HCT116 (cell line): Measurements from ENCODE around the gene CDHR3. TPM values are rescaled to one million over a fixed set of nuclear protein-coding genes. Genes with fewer than 3 reads are reported as not detected.

ENCODE experiments used
- ATAC-seq: fragments of 200-7000 bp; cut with Tn5 transposase; 2 replicates; pipeline ENCODE4 v1.9.1; 2020; ENCODE audit warnings: mild to moderate bottlenecking, moderate library complexity
- BruUV-seq: library from RNA; stranded (reverse); fragments of 400-500 nt; replicated peaks from 2 replicates; lab custom pipeline; 2021; lab: Mats Ljungman, UMichigan
- CTCF ChIA-PET: fragments of 300-600 bp; sonication (Branson Sonifier 250); formaldehyde crosslinking; loops from one replicate; lab custom pipeline; 2021; ENCODE audit warnings: antibody characterized with exemption; lab: Charles Lee
- POLR2A ChIA-PET: fragments of 300-600, 350-600 bp; sonication (Branson Sonifier 250); formaldehyde crosslinking; loops from one replicate; lab custom pipeline; 2021; ENCODE audit warnings: antibody characterized with exemption; lab: Charles Lee
- RAD21 ChIA-PET, 2 experiments: fragments of 300-600 bp; sonication (Branson Sonifier 250); formaldehyde crosslinking; loops; one replicate each; lab custom pipeline; 2023; ENCODE audit warnings: low total read pairs in 2 of 2; ENCODE audit not compliant: uncharacterized antibody in 2 of 2, unreplicated experiment in 2 of 2, low non-redundant PET in 1 of 2; lab: Charles Lee
- DNase-seq: peaks from one replicate; pipeline ENCODE4 v3.0.0-alpha.2; 2010; ENCODE audit warnings: low read depth, low spot score
- H2AFZ ChIP-seq: fragments of 200-600 bp; shearing (Covaris generic), sonication (generic); 2 replicates; pipeline ENCODE4 v1.6.1; 2017; ENCODE audit warnings: low read depth, mixed run types, mixed read lengths, antibody characterized with exemption, low read length; ENCODE audit not compliant: poor library complexity, severe bottlenecking
- H3K27ac ChIP-seq: 2 replicates; pipeline ENCODE4 v1.5.1; 2012; ENCODE audit warnings: low read depth, low read length
- H3K27me3 ChIP-seq: fragments of 200-600 bp; sonication (generic); 2 replicates; pipeline ENCODE4 v1.6.1; 2016; ENCODE audit warnings: mixed run types, low read length, mixed read lengths; ENCODE audit not compliant: insufficient read depth
- H3K36me3 ChIP-seq, 2 experiments: fragments of 200-500 bp in 1 of 2; fragments of 200-600 bp in 1 of 2; sonication (Bioruptor generic) in 1 of 2; sonication (generic) in 1 of 2; 2 replicates each; pipeline versions ENCODE4 v1.5.1 to v1.6.1; 2014 to 2016; ENCODE audit warnings: low read length in 2 of 2, inconsistent platforms in 1 of 2, mixed read lengths in 1 of 2, mixed run types in 1 of 2; ENCODE audit not compliant: insufficient read depth in 2 of 2, control insufficient read depth in 1 of 2
- H3K4me1 ChIP-seq, 2 experiments: fragments of 200-600 bp in 1 of 2; sonication (generic) in 1 of 2; 2 replicates each; pipeline versions ENCODE4 v1.5.1 to v1.6.1; 2012 to 2017; ENCODE audit warnings: low read length in 2 of 2, inconsistent platforms in 1 of 2, mild to moderate bottlenecking in 1 of 2, mixed read lengths in 1 of 2, mixed run types in 1 of 2, moderate library complexity in 1 of 2; ENCODE audit not compliant: insufficient read depth in 2 of 2, control insufficient read depth in 1 of 2
- H3K4me2 ChIP-seq: fragments of 200-600 bp; sonication (generic); 2 replicates; pipeline ENCODE4 v1.6.1; 2017; ENCODE audit warnings: mixed run types, low read length, mixed read lengths
- H3K4me3 ChIP-seq, 2 experiments: fragments of 200-600 bp in 1 of 2; sonication (generic) in 1 of 2; replicated peaks in 1 of 2; 2 replicates each; pipeline ENCODE4 v1.5.1; 2011 to 2016; ENCODE audit warnings: low read length in 2 of 2, control low read depth in 1 of 2, low read depth in 1 of 2, mild to moderate bottlenecking in 1 of 2, mixed read lengths in 1 of 2, mixed run types in 1 of 2
- H3K79me2 ChIP-seq: fragments of 200-600 bp; sonication (generic); 2 replicates; pipeline ENCODE4 v1.6.1; 2017; ENCODE audit warnings: mild to moderate bottlenecking, mixed run types, low read length, moderate library complexity, mixed read lengths; ENCODE audit not compliant: insufficient read depth
- H3K9ac ChIP-seq: fragments of 200-600 bp; sonication (generic); 2 replicates; pipeline ENCODE4 v1.6.1; 2016; ENCODE audit warnings: low read length, mixed read lengths
- H3K9me2 ChIP-seq: fragments of 200-600 bp; sonication (generic), shearing (Covaris generic); 2 replicates; pipeline ENCODE4 v1.6.1; 2017; ENCODE audit warnings: mixed run types, mild to moderate bottlenecking, moderate library complexity; ENCODE audit not compliant: insufficient read depth
- H3K9me3 ChIP-seq, 2 experiments: fragments of 200-500 bp in 1 of 2; fragments of 200-600 bp in 1 of 2; sonication (Bioruptor generic) in 1 of 2; sonication (generic) in 1 of 2; 2 replicates each; pipeline ENCODE4 v1.6.1; 2014 to 2017; ENCODE audit warnings: low read length in 2 of 2, mixed read lengths in 2 of 2, inconsistent platforms in 1 of 2, low read depth in 1 of 2, mild to moderate bottlenecking in 1 of 2, mixed run types in 1 of 2, moderate library complexity in 1 of 2; ENCODE audit not compliant: control insufficient read depth in 1 of 2, insufficient read depth in 1 of 2
- H4K20me1 ChIP-seq: fragments of 200-600 bp; sonication (generic), shearing (Covaris generic); 2 replicates; pipeline ENCODE4 v1.6.1; 2017; ENCODE audit warnings: mixed run types, mild to moderate bottlenecking, moderate library complexity; ENCODE audit not compliant: insufficient read depth
- CEBPB ChIP-seq: IDR thresholded peaks from 2 replicates; pipeline ENCODE4 v1.6.1; 2012; ENCODE audit warnings: low read depth
- ELF1 ChIP-seq: IDR thresholded peaks from 2 replicates; pipeline ENCODE4 v1.6.1; 2012; ENCODE audit warnings: low read depth, borderline replicate concordance
- EZH2 ChIP-seq: fragments of 200-600 bp; sonication (generic); IDR thresholded peaks from 2 replicates; pipeline ENCODE4 v1.6.1; 2017; ENCODE audit warnings: antibody characterized with exemption, mixed run types
- EZH2phosphoT487 ChIP-seq: fragments of 200-600 bp; IDR thresholded peaks from 2 replicates; pipeline ENCODE4 v1.6.1; 2018; ENCODE audit warnings: antibody characterized with exemption, borderline replicate concordance
- POLR2A ChIP-seq: IDR thresholded peaks from 2 replicates; pipeline ENCODE4 v1.7.0; 2011; ENCODE audit warnings: borderline replicate concordance; ENCODE audit not compliant: insufficient read depth, insufficient read length; ENCODE audit errors: extremely low read depth
- SRF ChIP-seq: IDR thresholded peaks from 2 replicates; pipeline ENCODE4 v1.6.1; 2012; ENCODE audit warnings: low read depth
- TCF7L2 ChIP-seq: IDR thresholded peaks from 2 replicates; pipeline ENCODE4 v1.7.0; 2011; ENCODE audit warnings: borderline replicate concordance, inconsistent platforms; ENCODE audit not compliant: insufficient read depth, insufficient read length; ENCODE audit errors: extremely low read depth
- intact Hi-C: fragments of 100-400 bp; cut with micrococcal nuclease; formaldehyde crosslinking; loops from 2 replicates; pipeline ENCODE4 v1.10.0; 2022
- total RNA-seq: library from RNA; stranded (reverse); gene quantifications from one replicate; pipeline ENCODE4 v1.2.1, GENCODE V29; 2021; ENCODE audit not compliant: unreplicated experiment

Gene CDHR3
- total RNA-seq, 1 experiment from 2014 or later: 5.5 TPM

GRCh38 chr7:106036004-106036403, 72.9 kb downstream of the CDHR3 start:
- no peak overlapping the region for H3K9ac ChIP-seq
- no peak overlapping the region for H3K27ac ChIP-seq
- H3K27me3 ChIP-seq: no peaks in the 10 kb centered on the region
- no peak for TF ChIP-seq TCF7L2
- no peak for TF ChIP-seq SRF
- H3K79me2 ChIP-seq: no peaks in the 10 kb centered on the region
- no peaks in the 10 kb centered on the region for H4K20me1 ChIP-seq
- BruUV-seq: no TSS peak
- no peak overlapping the region for H2AFZ ChIP-seq
- H3K9me2 ChIP-seq: no peaks in the 10 kb centered on the region
- H3K4me3 ChIP-seq: no peak overlapping the region
- ChIA-PET CTCF (interaction anchor here (1.4 kb wide), 1 partner anchor 271 kb away, joined by 4 read pairs; no protein-coding TSS in a partner anchor), RAD21 (no interaction called here), POLR2A (no interaction called here)
- intact Hi-C loops: no loop called here
- no peak overlapping the region for H3K4me2 ChIP-seq
- no peak for ATAC-seq
- H3K9me3 ChIP-seq: peaks cover 0 to 7% of the 10 kb centered on the region in 2 experiments; a peak in 1 of 4 replicates
- no peaks in the 10 kb centered on the region for H3K4me1 ChIP-seq
- DNase-seq: no peak
- no peaks in the 10 kb centered on the region for H3K36me3 ChIP-seq

- BruUV-seq: no TSS peak
- H3K9ac ChIP-seq: no peak overlapping the region
- intact Hi-C loops: no loop called here
- no peaks in the 10 kb centered on the region for H4K20me1 ChIP-seq
- no peaks in the 10 kb centered on the region for H3K36me3 ChIP-seq
- ChIA-PET CTCF (interaction anchor here (1.2 kb wide), 1 partner anchor 277 kb away, joined by 3 read pairs; no protein-coding TSS in a partner anchor), RAD21 (no interaction called here), POLR2A (interaction anchor here (0.6 kb wide), 1 partner anchor 53 kb away, joined by 3 read pairs; no protein-coding TSS in a partner anchor)
- DNase-seq (no peak), ATAC-seq (no peak)
- H3K9me2 ChIP-seq: no peaks in the 10 kb centered on the region
- H3K4me1 ChIP-seq: peaks cover 0 to 8% of the 10 kb centered on the region in 2 experiments; a peak in 2 of 4 replicates
- no peak overlapping the region for H2AFZ ChIP-seq
- H3K27ac ChIP-seq: no peak overlapping the region
- H3K79me2 ChIP-seq: no peaks in the 10 kb centered on the region
- H3K4me2 ChIP-seq: no peak overlapping the region
- H3K27me3 ChIP-seq: no peaks in the 10 kb centered on the region
- TF ChIP-seq ELF1: no peak
- TF ChIP-seq POLR2A: no peak
- no peak for TF ChIP-seq CEBPB
- no peak for TF ChIP-seq EZH2
- no peak for TF ChIP-seq EZH2phosphoT487
- H3K4me3 ChIP-seq: no peak overlapping the region
- H3K9me3 ChIP-seq: peaks cover 0 to 7% of the 10 kb centered on the region in 2 experiments; a peak in 1 of 4 replicates
These were observed 74.6 kb downstream of the CDHR3 start for GRCh38 chr7:106037489-106038176.
